Stimulated activated CD4-positive, alpha-beta T cell treated with anti-CD3 and anti-CD28 coated beads, Interleukin-15, amount 100 ng/mL, for 1 hour (primary cell): ENCODE data around the gene TANGO2.

Source experiments
- DNase-seq, 2 donors: peaks; one replicate each; pipeline ENCODE4 v3.0.0-alpha.2; 2020; ENCODE audit warnings: low read depth in 1 of 2, low spot score in 1 of 2

The TANGO2 gene

GRCh38 chr22:20020533-20021195 is at the start of gene TANGO2:
Gene TANGO2 (plus strand): TSS chr22:20021110. CDS start chr22:20036799, 15,689 bp downstream.
- DNase-seq, result peak; percentile 92 to 93

GRCh38 chr22:19971276-19972124 is 49.4 kb upstream of the TANGO2 start:
- no peak for DNase-seq

- no peak for DNase-seq
Measured at GRCh38 chr22:19972251-19972650, 48.7 kb upstream of the TANGO2 start.

- DNase-seq, result no peak
Measured at GRCh38 chr22:19972652-19973550, 48.0 kb upstream of the TANGO2 start.

GRCh38 chr22:19973551-19974267 is 47.2 kb upstream of the TANGO2 start:
- no peak for DNase-seq

- no peak for DNase-seq
Measured at GRCh38 chr22:19974268-19974861, 46.5 kb upstream of the TANGO2 start.

- no peak for DNase-seq
Measured at GRCh38 chr22:19974935-19975706, 45.8 kb upstream of the TANGO2 start.

- DNase-seq, result no peak
Measured at GRCh38 chr22:19975707-19976035, 45.2 kb upstream of the TANGO2 start.

- no peak for DNase-seq
Measured at GRCh38 chr22:19976671-19977070, 44.2 kb upstream of the TANGO2 start.

- no peak for DNase-seq
Measured at GRCh38 chr22:19977296-19978243, 43.3 kb upstream of the TANGO2 start.

- DNase-seq, result no peak
Measured at GRCh38 chr22:19978748-19979147, 42.2 kb upstream of the TANGO2 start.

- DNase-seq, result no peak
Measured at GRCh38 chr22:19979712-19980493, 41.0 kb upstream of the TANGO2 start.

- DNase-seq, result no peak
Measured at GRCh38 chr22:19980766-19981165, 40.1 kb upstream of the TANGO2 start.

GRCh38 chr22:19981171-19981960 is 39.5 kb upstream of the TANGO2 start:
- no peak for DNase-seq

- DNase-seq, result no peak
Measured at GRCh38 chr22:19981961-19982920, 38.7 kb upstream of the TANGO2 start.

GRCh38 chr22:19982991-19983578 is 37.8 kb upstream of the TANGO2 start:
- DNase-seq, result no peak
